K562 (cell line): ENCODE data around the gene TNK2. TPM values are rescaled to one million over a fixed set of nuclear protein-coding genes. Genes with fewer than 3 reads are reported as not detected.
A peak's percentile ranks its signal among the peaks of the same experiment; 100 is the strongest.

Source experiments
- ATAC-seq: fragments of 200-7000 bp; cut with Tn5 transposase; 3 replicates; pipeline ENCODE4 v1.9.1; 2020; ENCODE audit warnings: moderate library complexity
- BruUV-seq: library from RNA; stranded (reverse); fragments of 400-500 nt; replicated peaks from 2 replicates; lab custom pipeline; 2021; lab: Mats Ljungman, UMichigan
- CTCF ChIA-PET: fragments of 300-600 bp; formaldehyde crosslinking; extraction: SDS; loops from one replicate; lab custom pipeline; 2021; ENCODE audit warnings: low intra/inter-chr PET ratio; lab: Yijun Ruan, JAX
- POLR2A ChIA-PET: fragments of 300-600, 350-650 bp; sonication (Branson Sonifier 250); formaldehyde crosslinking; extraction: SDS; loops from one replicate; lab custom pipeline; 2021; ENCODE audit warnings: antibody characterized with exemption, inconsistent platforms; lab: Yijun Ruan, JAX
- DNase-seq, 4 experiments: peaks; one replicate each; pipeline versions ENCODE4 v3.0.0 to v3.0.0-alpha.2; 2011 to 2018; ENCODE audit warnings: low spot score in 3 of 4, mixed read lengths in 3 of 4; ENCODE audit errors: extremely low read depth in 1 of 4
- FAIRE-seq: peaks from 2 replicates; lab custom pipeline; 2011; peaks lifted over from hg19 to GRCh38; lab: Jason Lieb, UNC
- H2AFZ ChIP-seq: 2 replicates; pipeline ENCODE4 v1.6.0; 2011; ENCODE audit warnings: low read depth, low read length, control low read depth, inconsistent platforms
- H3K27ac ChIP-seq: fragments of 200-600 bp; 3 replicates; pipeline ENCODE4 v1.8.0; 2011; ENCODE audit warnings: low read depth, mild to moderate bottlenecking, control low read depth, inconsistent platforms, low read length, moderate library complexity, mixed read lengths; ENCODE audit errors: extremely low read depth
- H3K27me3 ChIP-seq, 2 experiments: fragments of 300-600 bp in 1 of 2; 2 replicates in 1 of 2; 3 replicates in 1 of 2; pipeline versions ENCODE4 v1.6.0 to v1.8.0; 2011; ENCODE audit warnings: inconsistent platforms in 2 of 2, low read length in 2 of 2, mild to moderate bottlenecking in 1 of 2, mixed read lengths in 1 of 2, moderate library complexity in 1 of 2; ENCODE audit not compliant: control insufficient read depth in 2 of 2, insufficient read depth in 2 of 2
- H3K36me3 ChIP-seq: fragments of 300-600 bp; 3 replicates; pipeline ENCODE4 v1.8.0; 2011; ENCODE audit warnings: mild to moderate bottlenecking, low read length, inconsistent platforms; ENCODE audit not compliant: control insufficient read depth, insufficient read depth
- H3K4me1 ChIP-seq, 2 experiments: fragments of 200-600 bp in 1 of 2; replicated peaks in 1 of 2; 2 replicates in 1 of 2; 3 replicates in 1 of 2; pipeline versions ENCODE4 v1.5.1 to v1.8.0; 2011; ENCODE audit warnings: inconsistent platforms in 2 of 2, low read length in 2 of 2, mild to moderate bottlenecking in 1 of 2, mixed read lengths in 1 of 2, moderate library complexity in 1 of 2; ENCODE audit not compliant: control insufficient read depth in 2 of 2, insufficient read depth in 2 of 2
- H3K4me2 ChIP-seq: 2 replicates; pipeline ENCODE4 v1.6.1; 2011; ENCODE audit warnings: low read length, control low read depth, inconsistent platforms, mixed read lengths; ENCODE audit not compliant: insufficient read depth
- H3K4me3 ChIP-seq: fragments of 200-600 bp; sonication (generic), shearing (Covaris generic); 2 replicates; pipeline ENCODE4 v1.5.1; 2016; ENCODE audit warnings: control low read depth, inconsistent platforms
- H3K79me2 ChIP-seq: fragments of 200-600 bp; 3 replicates; pipeline ENCODE4 v1.8.0; 2011; ENCODE audit warnings: low read length, inconsistent platforms; ENCODE audit not compliant: control insufficient read depth, insufficient read depth
- H3K9ac ChIP-seq, 2 experiments: 2 replicates each; pipeline versions ENCODE4 v1.6.0 to v1.6.1; 2011; ENCODE audit warnings: low read depth in 2 of 2, low read length in 2 of 2, control low read depth in 1 of 2, inconsistent platforms in 1 of 2, mild to moderate bottlenecking in 1 of 2, mixed read lengths in 1 of 2; ENCODE audit not compliant: insufficient read depth in 1 of 2
- H3K9me1 ChIP-seq: one replicate; pipeline ENCODE4 v1.6.0; 2011; ENCODE audit warnings: inconsistent platforms, mild to moderate bottlenecking, low read length, moderate library complexity; ENCODE audit not compliant: control insufficient read depth, insufficient read depth
- H3K9me3 ChIP-seq: replicated peaks from 2 replicates; pipeline ENCODE4 v1.5.1; 2011; ENCODE audit warnings: low read depth, low read length, inconsistent platforms; ENCODE audit not compliant: control insufficient read depth, insufficient read depth
- H4K20me1 ChIP-seq: replicated peaks from 2 replicates; pipeline ENCODE4 v1.6.1; 2011; ENCODE audit warnings: low read length, inconsistent platforms, mixed read lengths; ENCODE audit not compliant: control insufficient read depth, insufficient read depth
- CHCHD3 ChIP-seq: fragments of 250-450 bp; sonication (Bioruptor Pico); IDR thresholded peaks from 2 replicates; pipeline ENCODE4 v2.1.2; 2022; ENCODE audit warnings: mild to moderate bottlenecking
- YBX1 ChIP-seq: fragments of 450-650 bp; IDR thresholded peaks from 2 replicates; pipeline ENCODE4 v1.7.1; 2016; ENCODE audit warnings: mild to moderate bottlenecking
- ZNF121 ChIP-seq: sonication (generic); formaldehyde crosslinking; conservative IDR thresholded peaks from 2 replicates; pipeline ENCODE4 v1.8.0; 2022; ENCODE audit warnings: missing genetic modification reagents
- ZNF764 ChIP-seq: fragments of 250-450 bp; sonication (Bioruptor Pico); IDR thresholded peaks from 2 replicates; pipeline ENCODE4 v1.4.0; 2020; ENCODE audit warnings: low read depth, mild to moderate bottlenecking, moderate library complexity
- WGBS: fragments of 100-300 bp; shearing (Covaris generic); methylation state at CpG from one replicate; pipeline ENCODE4 v1.1.6; 2016; ENCODE audit warnings: low coverage, mixed read lengths; ENCODE audit not compliant: insufficient coverage; ENCODE audit errors: missing lambda C conversion rate; 5-methylcytosine and 5-hydroxymethylcytosine counted together
- in situ Hi-C: fragments of 300-500 bp; cut with MboI; formaldehyde crosslinking; loops from 4 replicates; pipeline ENCODE4 v1.15.0; 2018; ENCODE audit warnings: inconsistent platforms, mixed read lengths
- intact Hi-C: fragments of 100-400 bp; cut with micrococcal nuclease; formaldehyde crosslinking; loops from 2 replicates; pipeline ENCODE4 v1.14.2; 2022
- polyA plus RNA-seq, 8 experiments: library from polyadenylated mRNA; depleted of rRNA in 4 of 8; stranded (reverse) in 5 of 8; unstranded in 3 of 8; fragments of >200 nt; fragmentation: Nextera tagmentation in 2 of 8; fragmentation: Illumina TruSeq in 1 of 8; extraction: Ambion mirVana in 2 of 8; extraction: Trizol in 1 of 8; gene quantifications; 2 replicates each; pipeline versions ENCODE4 v1.2.1 to v1.2.3, GENCODE V29; 2011 to 2014; ENCODE audit warnings: inconsistent platforms in 1 of 8, missing spikeins in 1 of 8
- total RNA-seq, 7 experiments: library from RNA; depleted of rRNA in 6 of 7; stranded (reverse); fragments of >200 nt in 6 of 7; fragmentation: Illumina TruSeq in 2 of 7; extraction: Trizol in 2 of 7; gene quantifications; 2 replicates each; pipeline versions ENCODE4 v1.2.1 to v1.2.3, GENCODE V29; 2011 to 2021; ENCODE audit warnings: low replicate concordance in 1 of 7
- TF ChIP-seq, protein P1 (sequence below): sonication (generic); formaldehyde crosslinking; IDR thresholded peaks from 2 replicates; pipeline ENCODE4 v1.8.0; 2022; ENCODE audit warnings: mild to moderate bottlenecking, missing genetic modification reagents

TNK2 gene
- total and polyA plus RNA-seq, 9 of the 15 experiments (the other 6 are each of a cell fraction or from before 2014, with no cell fraction given), result 0.03 to 33.8 (median 6.5) TPM

GRCh38 chr3:195829897-195830254 lies 78.5 kb downstream of the TNK2 start:
- no peak overlapping the region for H3K27ac ChIP-seq
- no peak overlapping the region for H3K4me2 ChIP-seq
- peaks cover 0 to 23% of the 10 kb centered on the region in 2 experiments; a peak in 2 of 5 replicates for H3K4me1 ChIP-seq
- no peak for TF ChIP-seq ZNF764 (CRISPR knock-in tag)
- TF ChIP-seq YBX1, result no peak
- TF ChIP-seq CHCHD3 (CRISPR knock-in tag), result no peak
- H3K9me3 ChIP-seq, result no peaks in the 10 kb centered on the region
- ATAC-seq, result no peak
- no peaks in the 10 kb centered on the region for H3K9me1 ChIP-seq
- ChIA-PET POLR2A (interaction anchor here (1.6 kb wide), 1 partner anchor 15 kb away, joined by 4 read pairs; no protein-coding TSS in a partner anchor), CTCF (no interaction called here)
- no peak for DNase-seq
- FAIRE-seq, result no peak
- no peak overlapping the region for H3K4me3 ChIP-seq
- H3K36me3 ChIP-seq, result no peaks in the 10 kb centered on the region
- WGBS, result 37% methylated on average over 16 of the region's 16 CpGs
- no peak overlapping the region for H2AFZ ChIP-seq
- intact Hi-C loops (no loop called here), in situ Hi-C loops (no loop called here)
- no TSS peak for BruUV-seq
- no peaks in the 10 kb centered on the region for H3K79me2 ChIP-seq
- no peaks in the 10 kb centered on the region for H4K20me1 ChIP-seq
- peaks cover 3 to 22% of the 10 kb centered on the region in 2 experiments; a peak in 4 of 5 replicates for H3K27me3 ChIP-seq
- H3K9ac ChIP-seq, result 0 out of 4 replicates have a peak overlapping the region, but pooled peaks of 1 of the 2 experiments have one; percentile 17

- CTCF ChIA-PET, result no interaction called here
- WGBS, result 51% methylated on average over 8 of the region's 9 CpGs
- peak; percentile 52 for TF ChIP-seq ZNF121 (CRISPR knock-in tag)
- TF ChIP-seq, protein P1, sequence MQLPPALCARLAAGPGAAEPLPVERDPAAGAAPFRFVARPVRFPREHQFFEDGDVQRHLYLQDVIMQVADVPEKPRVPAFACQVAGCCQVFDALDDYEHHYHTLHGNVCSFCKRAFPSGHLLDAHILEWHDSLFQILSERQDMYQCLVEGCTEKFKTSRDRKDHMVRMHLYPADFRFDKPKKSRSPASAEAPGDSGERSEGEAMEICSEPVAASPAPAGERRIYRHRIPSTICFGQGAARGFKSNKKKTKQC (CRISPR knock-in tag), result no peak
- TF ChIP-seq, all 486 proteins: peak for 1
These were observed 79.6 kb downstream of the TNK2 start for GRCh38 chr3:195828762-195829161.

More at GRCh38 chr3:195828762-195829161, 79.6 kb downstream of the TNK2 start:
- no peak for FAIRE-seq
- no peaks in the 10 kb centered on the region for H3K9me3 ChIP-seq
- peaks cover 2% of the 10 kb centered on the region for H3K9me1 ChIP-seq
- ATAC-seq, result no peak
- H3K9ac ChIP-seq, result peak overlapping the region in 1 of 2 experiments; percentile 35; a peak in 1 of 4 replicates
- H2AFZ ChIP-seq, result no peak overlapping the region
- no peak overlapping the region for H3K4me3 ChIP-seq
- H4K20me1 ChIP-seq, result no peaks in the 10 kb centered on the region
- no TSS peak for BruUV-seq
- no peaks in the 10 kb centered on the region for H3K36me3 ChIP-seq
- H3K79me2 ChIP-seq, result no peaks in the 10 kb centered on the region
- peaks cover 0 to 27% of the 10 kb centered on the region in 2 experiments; a peak in 2 of 5 replicates for H3K4me1 ChIP-seq
- in situ Hi-C loops (no loop called here), intact Hi-C loops (no loop called here)
- POLR2A ChIA-PET, result interaction anchor here (1.0 to 1.6 kb wide), 4 partner anchors 10 to 17 kb away, joined by 3 to 8 read pairs (median 4); partner anchors contain the start of gene MUC4
- no peak for DNase-seq
- H3K4me2 ChIP-seq, result no peak overlapping the region
- H3K27me3 ChIP-seq, result peaks cover 3 to 19% of the 10 kb centered on the region in 2 experiments; a peak in 4 of 5 replicates
- H3K27ac ChIP-seq, result no peak overlapping the region
